SK-N-SH treated with all-trans-retinoic acid at 6 μM for 48 hours (cell line): ENCODE measurements around the gene QARS1.

ENCODE experiments used
- ATAC-seq: fragments of 200-7000 bp; cut with Tn5 transposase; 3 replicates; pipeline ENCODE4 v1.9.1; 2020; ENCODE audit warnings: mild to moderate bottlenecking, moderate library complexity
- ARNTL ChIP-seq: fragments of 450-650 bp; formaldehyde crosslinking; IDR thresholded peaks from 2 replicates; pipeline ENCODE4 v1.5.0; 2020; ENCODE audit warnings: low read depth, mild to moderate bottlenecking, moderate library complexity, borderline replicate concordance
- BACH2 ChIP-seq: fragments of 250-450 bp; sonication (Bioruptor Pico); IDR thresholded peaks from 2 replicates; pipeline ENCODE4 v1.9.0; 2021; ENCODE audit warnings: mild to moderate bottlenecking, borderline replicate concordance
- CSRNP3 ChIP-seq: fragments of 250-450 bp; sonication (Bioruptor Pico); IDR thresholded peaks from 2 replicates; pipeline ENCODE4 v1.5.1; 2021; ENCODE audit warnings: mild to moderate bottlenecking, moderate library complexity
- ESRRG ChIP-seq: fragments of 250-450 bp; sonication (Bioruptor Pico); IDR thresholded peaks from 2 replicates; pipeline ENCODE4 v1.6.1; 2021; ENCODE audit warnings: mild to moderate bottlenecking
- GLIS3 ChIP-seq: fragments of 250-450 bp; sonication (Bioruptor Pico); IDR thresholded peaks from 2 replicates; pipeline ENCODE4 v1.5.0; 2020; ENCODE audit warnings: mild to moderate bottlenecking, moderate library complexity
- ISL1 ChIP-seq: fragments of 250-450 bp; sonication (Bioruptor Pico); IDR thresholded peaks from 2 replicates; pipeline ENCODE4 v2.1.2; 2022; ENCODE audit warnings: mild to moderate bottlenecking, moderate library complexity
- OSR1 ChIP-seq: fragments of 250-450 bp; sonication (Bioruptor Pico); IDR thresholded peaks from 2 replicates; pipeline ENCODE4 v1.8.0; 2022; ENCODE audit warnings: moderate library complexity, mild to moderate bottlenecking, inconsistent platforms
- POU6F1 ChIP-seq: fragments of 250-450 bp; sonication (Bioruptor Pico); IDR thresholded peaks from 2 replicates; pipeline ENCODE4 v1.8.0; 2021; ENCODE audit warnings: low read depth, mild to moderate bottlenecking, moderate library complexity, borderline replicate concordance
- PPARA ChIP-seq: fragments of 250-450 bp; sonication (Bioruptor Pico); IDR thresholded peaks from 2 replicates; pipeline ENCODE4 v1.5.0; 2020; ENCODE audit warnings: mild to moderate bottlenecking, borderline replicate concordance
- RARB ChIP-seq: fragments of 250-450 bp; sonication (Bioruptor Pico); IDR thresholded peaks from 2 replicates; pipeline ENCODE4 v1.8.0; 2021; ENCODE audit warnings: mild to moderate bottlenecking, moderate library complexity
- SNAI2 ChIP-seq: fragments of 250-450 bp; sonication (Bioruptor Pico); IDR thresholded peaks from 2 replicates; pipeline ENCODE4 v1.5.0; 2020; ENCODE audit warnings: mild to moderate bottlenecking, moderate library complexity
- TCF4 ChIP-seq: fragments of 250-450 bp; sonication (Bioruptor Pico); IDR thresholded peaks from 2 replicates; pipeline ENCODE4 v1.8.0; 2021; ENCODE audit warnings: mild to moderate bottlenecking, moderate library complexity, borderline replicate concordance
- TOX ChIP-seq: fragments of 250-450 bp; sonication (Bioruptor Pico); IDR thresholded peaks from 2 replicates; pipeline ENCODE4 v1.8.0; 2021; ENCODE audit warnings: mild to moderate bottlenecking, moderate library complexity, borderline replicate concordance
- ZC3H10 ChIP-seq: fragments of 250-450 bp; sonication (Bioruptor Pico); IDR thresholded peaks from 2 replicates; pipeline ENCODE4 v1.5.1; 2021; ENCODE audit warnings: mild to moderate bottlenecking, moderate library complexity
- ZFP3 ChIP-seq: fragments of 250-450 bp; sonication (Bioruptor Pico); IDR thresholded peaks from 2 replicates; pipeline ENCODE4 v1.5.0; 2020; ENCODE audit warnings: mild to moderate bottlenecking, moderate library complexity
- ZFP30 ChIP-seq: fragments of 450-650 bp; formaldehyde crosslinking; IDR thresholded peaks from 2 replicates; pipeline ENCODE4 v1.5.0; 2022; ENCODE audit warnings: mild to moderate bottlenecking, moderate library complexity
- ZNF565 ChIP-seq: fragments of 450-650 bp; formaldehyde crosslinking; conservative IDR thresholded peaks from 2 replicates; pipeline ENCODE4 v1.5.0; 2020; ENCODE audit warnings: low read depth, mild to moderate bottlenecking, moderate library complexity
- ZNF8 ChIP-seq: fragments of 450-650 bp; formaldehyde crosslinking; IDR thresholded peaks from 2 replicates; pipeline ENCODE4 v1.5.0; 2020; ENCODE audit warnings: mild to moderate bottlenecking, moderate library complexity
- TF ChIP-seq, protein P1 (sequence below): fragments of 250-450 bp; sonication (Bioruptor Pico); IDR thresholded peaks from 2 replicates; pipeline ENCODE4 v1.8.0; 2020; ENCODE audit warnings: mild to moderate bottlenecking, moderate library complexity, borderline replicate concordance
- TF ChIP-seq, protein P2 (sequence below): fragments of 250-450 bp; sonication (Bioruptor Pico); IDR thresholded peaks from 2 replicates; pipeline ENCODE4 v1.5.1; 2020; ENCODE audit warnings: low read depth, mild to moderate bottlenecking, moderate library complexity

The QARS1 gene

DNA sequence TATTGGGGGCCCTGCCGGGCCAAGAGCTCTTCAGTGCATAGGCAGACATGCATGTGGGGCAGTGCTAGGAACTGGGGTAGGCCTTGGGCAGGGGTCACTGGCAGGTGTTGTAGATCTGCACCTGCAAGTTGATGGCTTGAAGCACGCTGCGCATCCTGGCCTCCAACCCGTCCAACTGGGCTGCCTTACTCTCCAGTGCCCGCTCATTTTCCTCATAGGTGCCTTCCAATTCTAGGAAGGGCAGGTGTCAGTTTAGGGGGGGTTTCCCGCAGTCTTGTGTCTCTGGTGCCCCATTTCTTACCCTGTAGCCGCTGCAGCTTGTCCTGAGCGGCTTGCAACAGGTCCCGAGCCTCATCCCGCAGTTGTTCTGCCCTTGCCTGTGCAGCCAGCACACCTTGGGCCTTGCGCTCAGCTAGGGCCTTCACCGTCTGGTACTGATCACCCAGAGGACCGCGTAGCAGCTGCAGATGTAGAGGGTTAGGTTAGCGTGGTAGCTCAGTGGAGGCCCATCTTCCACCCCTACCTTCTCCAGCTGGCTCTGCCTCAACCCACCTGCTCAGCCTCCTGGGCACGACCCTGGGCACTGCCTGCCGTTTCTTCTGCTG is 16.7 kb upstream of the QARS1 start (continued):
- TF ChIP-seq PPARA, result no peak

DNA sequence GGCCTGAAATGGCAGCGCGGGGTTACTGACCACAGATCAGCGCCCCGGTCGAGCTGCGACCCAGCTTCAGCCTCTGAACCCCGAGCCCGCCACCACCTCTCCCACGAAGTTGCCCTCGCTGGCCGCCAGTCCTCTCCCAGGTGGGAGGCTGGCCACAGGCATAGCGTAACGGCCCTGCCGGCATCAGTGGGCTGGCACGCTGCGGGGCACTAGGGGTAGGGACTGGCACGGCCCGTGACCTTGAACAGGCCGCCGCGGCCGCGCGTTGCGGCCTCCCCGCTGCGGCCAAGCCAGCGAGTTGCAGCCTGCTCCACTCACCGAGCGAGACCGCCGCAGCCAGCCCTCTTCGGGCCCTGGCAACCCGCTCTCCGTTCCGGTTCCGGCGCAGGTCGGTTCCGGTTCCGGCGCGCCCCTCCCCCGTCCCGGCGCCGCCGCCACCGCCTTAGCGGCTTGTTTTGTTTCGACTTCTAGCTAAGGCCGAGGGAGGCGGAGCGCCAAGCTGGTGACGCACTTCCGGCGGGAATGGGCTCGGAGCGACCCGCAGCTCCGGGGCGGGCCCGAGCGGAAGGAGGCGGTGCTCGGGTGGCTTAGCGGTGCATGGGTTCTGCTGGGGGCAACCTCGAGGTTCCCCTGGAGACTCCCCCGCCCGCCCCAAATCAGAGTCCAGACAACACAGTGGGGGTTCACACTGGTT is 16.0 kb upstream of the QARS1 start, which contains the start of gene USP19:
Gene USP19, minus strand, starts transcription at position 386 of the 694 bp plus-strand sequence. CDS start 1,678 bp downstream, outside the sequence.
- peak; percentile 94 for ATAC-seq
- TF ChIP-seq PPARA (no peak), ZC3H10 (CRISPR knock-in tag) (no peak), ESRRG (CRISPR knock-in tag) (peak; percentile 52; the same call in 1 of the 2 replicates), ZFP3 (0 out of 2 replicates have a peak, but pooled peaks have one; percentile 47), ZNF565 (CRISPR knock-in tag) (no peak), TCF4 (CRISPR knock-in tag) (no peak), GLIS3 (CRISPR knock-in tag) (peak; percentile 61; the same call in 1 of the 2 replicates), TOX (CRISPR knock-in tag) (no peak)
- TF ChIP-seq, protein P1, sequence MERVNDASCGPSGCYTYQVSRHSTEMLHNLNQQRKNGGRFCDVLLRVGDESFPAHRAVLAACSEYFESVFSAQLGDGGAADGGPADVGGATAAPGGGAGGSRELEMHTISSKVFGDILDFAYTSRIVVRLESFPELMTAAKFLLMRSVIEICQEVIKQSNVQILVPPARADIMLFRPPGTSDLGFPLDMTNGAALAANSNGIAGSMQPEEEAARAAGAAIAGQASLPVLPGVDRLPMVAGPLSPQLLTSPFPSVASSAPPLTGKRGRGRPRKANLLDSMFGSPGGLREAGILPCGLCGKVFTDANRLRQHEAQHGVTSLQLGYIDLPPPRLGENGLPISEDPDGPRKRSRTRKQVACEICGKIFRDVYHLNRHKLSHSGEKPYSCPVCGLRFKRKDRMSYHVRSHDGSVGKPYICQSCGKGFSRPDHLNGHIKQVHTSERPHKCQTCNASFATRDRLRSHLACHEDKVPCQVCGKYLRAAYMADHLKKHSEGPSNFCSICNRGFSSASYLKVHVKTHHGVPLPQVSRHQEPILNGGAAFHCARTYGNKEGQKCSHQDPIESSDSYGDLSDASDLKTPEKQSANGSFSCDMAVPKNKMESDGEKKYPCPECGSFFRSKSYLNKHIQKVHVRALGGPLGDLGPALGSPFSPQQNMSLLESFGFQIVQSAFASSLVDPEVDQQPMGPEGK (CRISPR knock-in tag), result no peak

DNA sequence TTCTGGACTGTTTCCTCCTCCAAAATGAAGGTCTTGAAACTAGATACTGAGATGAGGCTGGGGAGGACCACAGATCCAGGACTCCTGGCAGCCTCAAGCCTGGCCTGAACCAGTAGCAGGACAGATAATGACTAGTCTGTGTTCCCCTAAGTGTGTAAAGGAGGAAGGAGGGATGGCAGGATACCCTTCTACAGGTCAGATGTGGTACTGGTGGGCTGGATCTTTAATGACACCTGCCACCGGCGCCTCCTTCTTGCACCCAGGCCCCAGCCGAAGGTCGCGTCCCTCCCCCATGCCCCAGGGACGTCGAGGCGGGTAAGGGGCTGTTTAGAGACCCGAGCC is 15.5 kb upstream of the QARS1 start:
- no peak for TF ChIP-seq ARNTL (CRISPR knock-in tag)
- TF ChIP-seq, all 23 proteins: peak for 0
- ATAC-seq, result peak; percentile 9

- ATAC-seq, result peak; percentile 4; the same call in 1 of the 3 replicates
- no peak for TF ChIP-seq SNAI2 (CRISPR knock-in tag)
- TF ChIP-seq, all 23 proteins: peak for 0
These were observed 14.9 kb upstream of the QARS1 start for GRCh38 chr3:49119439-49119838.

DNA sequence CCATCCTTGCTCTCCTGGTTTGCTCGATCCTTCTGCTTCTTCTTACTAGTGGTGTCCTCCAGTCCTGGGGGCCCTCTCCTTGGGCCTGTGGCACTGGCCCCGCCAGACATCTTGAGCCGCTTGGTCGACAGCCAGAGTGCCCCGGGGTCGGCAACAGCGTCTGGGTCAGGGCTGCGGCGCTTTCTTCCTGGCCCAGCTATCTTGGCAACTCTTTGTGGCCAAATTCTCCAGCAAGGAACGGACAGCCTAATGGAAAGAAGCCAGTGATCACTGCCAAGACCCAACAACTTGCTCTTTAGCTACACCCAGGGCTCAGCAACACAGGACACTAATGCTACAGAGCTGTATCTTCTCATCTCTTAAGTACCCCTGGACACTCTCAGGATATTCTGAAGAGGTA is 14.5 kb upstream of the QARS1 start:
- ATAC-seq, result no peak
- TF ChIP-seq ESRRG (CRISPR knock-in tag) (no peak), CSRNP3 (CRISPR knock-in tag) (no peak), OSR1 (CRISPR knock-in tag) (no peak), PPARA (no peak), ZFP30 (CRISPR knock-in tag) (no peak), SNAI2 (CRISPR knock-in tag) (no peak), ZNF565 (CRISPR knock-in tag) (no peak), POU6F1 (CRISPR knock-in tag) (no peak), RARB (CRISPR knock-in tag) (no peak), TOX (CRISPR knock-in tag) (no peak), ARNTL (CRISPR knock-in tag) (no peak), ISL1 (CRISPR knock-in tag) (no peak), BACH2 (CRISPR knock-in tag) (no peak), ZC3H10 (CRISPR knock-in tag) (no peak)

DNA sequence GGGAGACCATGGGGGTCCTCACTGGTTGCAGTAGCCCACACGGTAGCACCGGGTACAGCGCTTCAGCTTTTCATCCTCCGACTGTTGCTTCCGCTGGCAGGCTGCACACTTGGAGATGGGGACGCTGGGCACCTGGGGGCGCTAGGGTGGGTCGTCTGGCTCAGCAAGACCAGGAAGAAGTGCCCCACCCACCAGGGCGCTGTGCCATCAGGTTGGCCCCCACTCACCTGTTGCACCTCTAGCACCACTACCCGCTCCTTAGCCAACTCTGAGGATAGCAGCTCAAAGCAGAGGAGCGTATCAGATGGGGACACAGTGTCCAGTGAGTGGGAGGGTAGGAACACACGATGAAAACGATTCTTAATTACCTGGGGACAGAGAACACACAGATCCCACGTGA is 7.7 kb upstream of the QARS1 start:
- no peak for TF ChIP-seq TCF4 (CRISPR knock-in tag)
- TF ChIP-seq ESRRG (CRISPR knock-in tag), result no peak
- TF ChIP-seq ZNF565 (CRISPR knock-in tag), result no peak
- no peak for TF ChIP-seq ZFP3
- no peak for TF ChIP-seq ZFP30 (CRISPR knock-in tag)
- TF ChIP-seq OSR1 (CRISPR knock-in tag), result no peak
- TF ChIP-seq, protein P2, sequence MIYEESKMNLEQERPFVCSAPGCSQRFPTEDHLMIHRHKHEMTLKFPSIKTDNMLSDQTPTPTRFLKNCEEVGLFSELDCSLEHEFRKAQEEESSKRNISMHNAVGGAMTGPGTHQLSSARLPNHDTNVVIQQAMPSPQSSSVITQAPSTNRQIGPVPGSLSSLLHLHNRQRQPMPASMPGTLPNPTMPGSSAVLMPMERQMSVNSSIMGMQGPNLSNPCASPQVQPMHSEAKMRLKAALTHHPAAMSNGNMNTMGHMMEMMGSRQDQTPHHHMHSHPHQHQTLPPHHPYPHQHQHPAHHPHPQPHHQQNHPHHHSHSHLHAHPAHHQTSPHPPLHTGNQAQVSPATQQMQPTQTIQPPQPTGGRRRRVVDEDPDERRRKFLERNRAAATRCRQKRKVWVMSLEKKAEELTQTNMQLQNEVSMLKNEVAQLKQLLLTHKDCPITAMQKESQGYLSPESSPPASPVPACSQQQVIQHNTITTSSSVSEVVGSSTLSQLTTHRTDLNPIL (CRISPR knock-in tag), result no peak
- no peak for TF ChIP-seq RARB (CRISPR knock-in tag)
- no peak for TF ChIP-seq ARNTL (CRISPR knock-in tag)
- no peak for TF ChIP-seq ZC3H10 (CRISPR knock-in tag)
- TF ChIP-seq GLIS3 (CRISPR knock-in tag), result no peak
- TF ChIP-seq ISL1 (CRISPR knock-in tag), result no peak
- no peak for TF ChIP-seq POU6F1 (CRISPR knock-in tag)
- TF ChIP-seq ZNF8 (CRISPR knock-in tag), result no peak
- TF ChIP-seq, all 23 proteins: peak for 0
- no peak for ATAC-seq
